HEK293 (cell line): ENCODE measurements around the gene CLMN.
A peak's percentile ranks its signal among the peaks of the same experiment; 100 is the strongest.

Source experiments
- CTCF ChIA-PET: fragments of 350-600 bp; formaldehyde crosslinking; extraction: SDS; loops from one replicate; lab custom pipeline; 2021; ENCODE audit warnings: antibody characterized with exemption; lab: Yijun Ruan, JAX
- POLR2A ChIA-PET: fragments of 300-600 bp; formaldehyde crosslinking; extraction: SDS; loops from one replicate; lab custom pipeline; 2020; ENCODE audit warnings: antibody characterized with exemption, inconsistent platforms; lab: Yijun Ruan, JAX
- H3K27ac ChIP-seq: fragments of 200-500 bp; sonication (Bioruptor generic); 2 replicates; pipeline ENCODE4 v1.5.1; 2014; ENCODE audit warnings: low read depth, low read length, control low read depth, inconsistent platforms; ENCODE audit errors: extremely low read depth
- H3K36me3 ChIP-seq, 2 experiments: fragments of 200-500 bp in 1 of 2; sonication (Bioruptor generic) in 1 of 2; 1 replicate in 1 of 2; 2 replicates in 1 of 2; pipeline ENCODE4 v1.5.1; 2014 to 2017; ENCODE audit warnings: inconsistent platforms in 2 of 2, low read length in 2 of 2; ENCODE audit not compliant: control insufficient read depth in 2 of 2, insufficient read depth in 1 of 2
- H3K4me1 ChIP-seq: fragments of 200-500 bp; sonication (Bioruptor generic); 2 replicates; pipeline ENCODE4 v1.5.1; 2014; ENCODE audit warnings: mild to moderate bottlenecking, low read length, inconsistent platforms; ENCODE audit not compliant: control insufficient read depth, insufficient read depth
- H3K4me3 ChIP-seq: 2 replicates; pipeline ENCODE4 v1.5.1; 2011; ENCODE audit warnings: low read depth, mild to moderate bottlenecking, control low read depth, low read length, moderate library complexity
- H3K9me3 ChIP-seq: fragments of 200-500 bp; sonication (Bioruptor generic); 2 replicates; pipeline ENCODE4 v1.5.1; 2014; ENCODE audit warnings: low read depth, low read length, inconsistent platforms; ENCODE audit not compliant: control insufficient read depth, insufficient read depth
- BCL11B ChIP-seq: fragments of 450-650 bp; formaldehyde crosslinking; IDR thresholded peaks from 2 replicates; pipeline ENCODE4 v1.5.1; 2016; ENCODE audit warnings: low read depth, missing biosample characterization, missing genetic modification characterization
- KLF9 ChIP-seq: fragments of 450-650 bp; formaldehyde crosslinking; IDR thresholded peaks from 2 replicates; pipeline ENCODE4 v1.5.1; 2016; ENCODE audit warnings: missing biosample characterization, missing genetic modification characterization, low read depth
- SCRT2 ChIP-seq: fragments of 450-650 bp; formaldehyde crosslinking; IDR thresholded peaks from 2 replicates; pipeline ENCODE4 v1.5.1; 2016; ENCODE audit warnings: missing biosample characterization, missing genetic modification characterization
- ZBTB8A ChIP-seq: fragments of 450-650 bp; formaldehyde crosslinking; IDR thresholded peaks from 2 replicates; pipeline ENCODE4 v1.5.1; 2016; ENCODE audit warnings: missing biosample characterization, missing genetic modification characterization
- ZIC2 ChIP-seq: fragments of 450-650 bp; formaldehyde crosslinking; IDR thresholded peaks from 2 replicates; pipeline ENCODE4 v1.5.1; 2016; ENCODE audit warnings: missing biosample characterization, missing genetic modification characterization
- ZNF138 ChIP-seq: fragments of 450-650 bp; formaldehyde crosslinking; IDR thresholded peaks from 2 replicates; pipeline ENCODE4 v1.5.1; 2016; ENCODE audit warnings: missing biosample characterization, missing genetic modification characterization, borderline replicate concordance
- ZNF146 ChIP-seq: fragments of 450-650 bp; formaldehyde crosslinking; IDR thresholded peaks from 2 replicates; pipeline ENCODE4 v1.5.1; 2016; ENCODE audit warnings: missing biosample characterization, missing genetic modification characterization
- ZNF18 ChIP-seq: fragments of 450-650 bp; formaldehyde crosslinking; IDR thresholded peaks from 2 replicates; pipeline ENCODE4 v1.5.1; 2016; ENCODE audit warnings: missing biosample characterization, missing genetic modification characterization
- ZNF324 ChIP-seq: fragments of 450-650 bp; formaldehyde crosslinking; IDR thresholded peaks from 2 replicates; pipeline ENCODE4 v1.5.1; 2016; ENCODE audit warnings: missing biosample characterization, missing genetic modification characterization
- ZNF394 ChIP-seq: fragments of 450-650 bp; formaldehyde crosslinking; IDR thresholded peaks from 2 replicates; pipeline ENCODE4 v1.5.1; 2016; ENCODE audit warnings: missing biosample characterization, missing genetic modification characterization, mild to moderate bottlenecking, moderate library complexity, borderline replicate concordance
- ZNF426 ChIP-seq: fragments of 450-650 bp; formaldehyde crosslinking; IDR thresholded peaks from 2 replicates; pipeline ENCODE4 v1.5.1; 2017; ENCODE audit warnings: missing biosample characterization, missing genetic modification characterization, mild to moderate bottlenecking, inconsistent platforms, moderate library complexity
- ZNF433 ChIP-seq: fragments of 450-650 bp; formaldehyde crosslinking; IDR thresholded peaks from 2 replicates; pipeline ENCODE4 v1.5.1; 2016; ENCODE audit warnings: missing biosample characterization, missing genetic modification characterization, low read depth
- ZNF473 ChIP-seq: fragments of 450-650 bp; formaldehyde crosslinking; IDR thresholded peaks from 2 replicates; pipeline ENCODE4 v1.5.1; 2017; ENCODE audit warnings: missing biosample characterization, missing genetic modification characterization
- ZNF501 ChIP-seq: fragments of 450-650 bp; formaldehyde crosslinking; IDR thresholded peaks from 2 replicates; pipeline ENCODE4 v1.5.1; 2016; ENCODE audit warnings: missing biosample characterization, missing genetic modification characterization
- ZNF561 ChIP-seq: fragments of 450-650 bp; IDR thresholded peaks from 2 replicates; pipeline ENCODE4 v1.5.1; 2018; ENCODE audit warnings: missing biosample characterization, missing genetic modification characterization, borderline replicate concordance
- ZNF580 ChIP-seq: fragments of 450-650 bp; formaldehyde crosslinking; IDR thresholded peaks from 2 replicates; pipeline ENCODE4 v1.5.1; 2016; ENCODE audit warnings: missing biosample characterization, missing genetic modification characterization
- ZNF623 ChIP-seq: fragments of 450-650 bp; formaldehyde crosslinking; IDR thresholded peaks from 2 replicates; pipeline ENCODE4 v1.5.1; 2016; ENCODE audit warnings: missing biosample characterization, missing genetic modification characterization
- ZNF664 ChIP-seq: fragments of 450-650 bp; formaldehyde crosslinking; IDR thresholded peaks from 2 replicates; pipeline ENCODE4 v1.5.1; 2016; ENCODE audit warnings: missing biosample characterization, missing genetic modification characterization
- ZNF747 ChIP-seq: fragments of 450-650 bp; formaldehyde crosslinking; IDR thresholded peaks from 2 replicates; pipeline ENCODE4 v1.5.1; 2016; ENCODE audit warnings: missing biosample characterization, missing genetic modification characterization
- ZSCAN30 ChIP-seq: fragments of 450-650 bp; IDR thresholded peaks from 2 replicates; pipeline ENCODE4 v1.5.1; 2018; ENCODE audit warnings: missing biosample characterization, mild to moderate bottlenecking, missing genetic modification characterization, moderate library complexity
- ZXDB ChIP-seq: fragments of 450-650 bp; formaldehyde crosslinking; IDR thresholded peaks from 2 replicates; pipeline ENCODE4 v1.5.1; 2016; ENCODE audit warnings: missing biosample characterization, missing genetic modification characterization
- TF ChIP-seq, protein P1 (sequence below): fragments of 450-650 bp; formaldehyde crosslinking; conservative IDR thresholded peaks from 2 replicates; pipeline ENCODE4 v1.5.1; 2016; ENCODE audit warnings: low read depth, missing biosample characterization, missing genetic modification characterization

Gene CLMN

GRCh38 chr14:95289323-95290010, 30.2 kb downstream of the CLMN start (continued):
- peak; percentile 51 for TF ChIP-seq ZBTB8A (tag by site-specific recombination)
- peak; percentile 49 for TF ChIP-seq ZNF426 (tag by site-specific recombination)
- peak; percentile 70; the same call in 1 of the 2 replicates for TF ChIP-seq ZNF394
- no peak for TF ChIP-seq ZNF138 (tag by site-specific recombination)
- TF ChIP-seq ZNF501, result no peak
- TF ChIP-seq ZXDB (tag by site-specific recombination), result 0 out of 2 replicates have a peak, but pooled peaks have one; percentile 14
- TF ChIP-seq ZNF664 (tag by site-specific recombination), result peak; percentile 36; the same call in 1 of the 2 replicates
- peak; percentile 42 for TF ChIP-seq ZNF623 (tag by site-specific recombination)
- TF ChIP-seq, protein P1, sequence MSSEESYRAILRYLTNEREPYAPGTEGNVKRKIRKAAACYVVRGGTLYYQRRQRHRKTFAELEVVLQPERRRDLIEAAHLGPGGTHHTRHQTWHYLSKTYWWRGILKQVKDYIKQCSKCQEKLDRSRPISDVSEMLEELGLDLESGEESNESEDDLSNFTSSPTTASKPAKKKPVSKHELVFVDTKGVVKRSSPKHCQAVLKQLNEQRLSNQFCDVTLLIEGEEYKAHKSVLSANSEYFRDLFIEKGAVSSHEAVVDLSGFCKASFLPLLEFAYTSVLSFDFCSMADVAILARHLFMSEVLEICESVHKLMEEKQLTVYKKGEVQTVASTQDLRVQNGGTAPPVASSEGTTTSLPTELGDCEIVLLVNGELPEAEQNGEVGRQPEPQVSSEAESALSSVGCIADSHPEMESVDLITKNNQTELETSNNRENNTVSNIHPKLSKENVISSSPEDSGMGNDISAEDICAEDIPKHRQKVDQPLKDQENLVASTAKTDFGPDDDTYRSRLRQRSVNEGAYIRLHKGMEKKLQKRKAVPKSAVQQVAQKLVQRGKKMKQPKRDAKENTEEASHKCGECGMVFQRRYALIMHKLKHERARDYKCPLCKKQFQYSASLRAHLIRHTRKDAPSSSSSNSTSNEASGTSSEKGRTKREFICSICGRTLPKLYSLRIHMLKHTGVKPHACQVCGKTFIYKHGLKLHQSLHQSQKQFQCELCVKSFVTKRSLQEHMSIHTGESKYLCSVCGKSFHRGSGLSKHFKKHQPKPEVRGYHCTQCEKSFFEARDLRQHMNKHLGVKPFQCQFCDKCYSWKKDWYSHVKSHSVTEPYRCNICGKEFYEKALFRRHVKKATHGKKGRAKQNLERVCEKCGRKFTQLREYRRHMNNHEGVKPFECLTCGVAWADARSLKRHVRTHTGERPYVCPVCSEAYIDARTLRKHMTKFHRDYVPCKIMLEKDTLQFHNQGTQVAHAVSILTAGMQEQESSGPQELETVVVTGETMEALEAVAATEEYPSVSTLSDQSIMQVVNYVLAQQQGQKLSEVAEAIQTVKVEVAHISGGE (tag by site-specific recombination), result peak; percentile 50; the same call in 1 of the 2 replicates
- TF ChIP-seq ZNF433 (tag by site-specific recombination), result peak; percentile 48; the same call in 1 of the 2 replicates

DNA sequence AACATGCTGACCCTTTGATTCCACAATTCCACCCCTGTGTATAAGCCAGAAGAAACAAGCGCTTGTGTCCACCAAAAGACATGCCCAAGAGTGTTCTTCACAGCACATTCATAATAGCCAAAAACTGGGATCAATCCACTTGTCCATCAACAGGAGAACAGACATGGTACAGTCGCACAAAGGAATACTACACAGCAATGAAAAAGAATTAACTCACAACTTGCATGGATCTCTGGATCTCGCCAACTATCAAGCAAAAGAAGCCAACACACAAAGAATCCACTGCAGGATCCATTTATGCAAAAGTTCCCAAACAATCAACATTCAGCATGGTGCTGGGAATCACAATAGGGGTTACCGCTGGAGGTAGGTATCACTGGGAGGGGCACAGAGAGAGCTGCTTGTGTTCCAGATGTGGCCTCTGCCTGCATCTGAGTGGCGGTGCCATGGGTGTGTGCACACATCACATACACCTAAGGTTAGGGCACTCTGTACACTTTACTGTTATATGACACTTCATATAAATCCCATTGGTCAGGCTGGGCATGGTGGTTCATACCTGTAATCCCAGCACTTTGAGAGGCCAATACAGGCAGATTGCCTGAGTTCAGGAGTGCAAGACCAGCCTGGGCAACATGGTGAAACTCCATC, 30.9 kb downstream of the CLMN start:
- ChIA-PET POLR2A (no interaction called here), CTCF (no interaction called here)
- no peak for TF ChIP-seq ZNF18 (tag by site-specific recombination)
- TF ChIP-seq ZNF580 (tag by site-specific recombination), result 0 out of 2 replicates have a peak, but pooled peaks have one; percentile 24
- TF ChIP-seq ZNF146, result peak; percentile 95

GRCh38 chr14:95287176-95287754, 32.4 kb downstream of the CLMN start:
- POLR2A ChIA-PET, result no interaction called here
- no peak overlapping the region for H3K4me3 ChIP-seq
- no peaks in the 10 kb centered on the region for H3K36me3 ChIP-seq
- H3K9me3 ChIP-seq, result no peaks in the 10 kb centered on the region
- TF ChIP-seq ZIC2 (tag by site-specific recombination) (peak; percentile 51), ZSCAN30 (tag by site-specific recombination) (no peak), SCRT2 (peak; percentile 26; the same call in 1 of the 2 replicates), ZNF747 (tag by site-specific recombination) (no peak), ZNF324 (no peak), ZNF664 (tag by site-specific recombination) (no peak), BCL11B (no peak), ZNF473 (tag by site-specific recombination) (no peak), KLF9 (tag by site-specific recombination) (no peak), ZNF561 (no peak)
- H3K4me1 ChIP-seq, result peaks cover 6% of the 10 kb centered on the region
- CTCF ChIA-PET, result no interaction called here
- no peak overlapping the region for H3K27ac ChIP-seq

More for the DNA sequence above, 30.9 kb downstream of the CLMN start:
- Histone ChIP-seq H3K9me3 (no peaks in the 10 kb centered on the region), H3K4me1 (peaks cover 6% of the 10 kb centered on the region), H3K27ac (no peak overlapping the region), H3K36me3 (no peaks in the 10 kb centered on the region), H3K4me3 (no peak overlapping the region)
